Ureter (tissue), 1 donor: ENCODE data around the gene IL1RAPL1. TPM values are rescaled to one million over a fixed set of nuclear protein-coding genes. Genes with fewer than 3 reads are reported as not detected.
"Not testable (repeated sequence)": the region's sequence is repeated elsewhere in the genome, so short reads cannot be mapped to it uniquely, and the experiment has no call there.

ENCODE experiments used
- DNase-seq: peaks from one replicate; pipeline ENCODE4 v3.0.0-alpha.2; 2020; ENCODE audit warnings: low spot score
- total RNA-seq: library from RNA; stranded (reverse); gene quantifications from one replicate; pipeline ENCODE4 v1.2.4, GENCODE V29; 2023
- donor health status: DM: yes; HTN: yes; CAD: no.

IL1RAPL1 gene
- total RNA-seq, 1 donor from 2014 or later: 0.49 TPM

- DNase-seq: no peak
Measured at GRCh38 chrX:28773807-28774206, 186.6 kb downstream of the IL1RAPL1 start.

- no peak for DNase-seq
Measured at GRCh38 chrX:28787206-28787605, 200.0 kb downstream of the IL1RAPL1 start.

- not testable (repeated sequence) for DNase-seq
Measured at GRCh38 chrX:28800671-28801070, 213.4 kb downstream of the IL1RAPL1 start.

- no peak for DNase-seq
Measured at GRCh38 chrX:28802625-28803024, 215.4 kb downstream of the IL1RAPL1 start.

- no peak for DNase-seq
Measured at GRCh38 chrX:28835991-28836390, 248.7 kb downstream of the IL1RAPL1 start.

- DNase-seq: no peak
Measured at GRCh38 chrX:28843817-28844216, 256.6 kb downstream of the IL1RAPL1 start.

GRCh38 chrX:28847423-28847822, 260.2 kb downstream of the IL1RAPL1 start:
- DNase-seq: no peak

GRCh38 chrX:28848707-28849106, 261.5 kb downstream of the IL1RAPL1 start:
- DNase-seq: no peak

- DNase-seq: no peak
Measured at GRCh38 chrX:28850955-28851354, 263.7 kb downstream of the IL1RAPL1 start.

- DNase-seq: no peak
Measured at GRCh38 chrX:28851871-28852270, 264.6 kb downstream of the IL1RAPL1 start.

GRCh38 chrX:28854637-28855036, 267.4 kb downstream of the IL1RAPL1 start:
- DNase-seq: no peak

- no peak for DNase-seq
Measured at GRCh38 chrX:28876408-28876807, 289.2 kb downstream of the IL1RAPL1 start.

GRCh38 chrX:28876901-28877300, 289.7 kb downstream of the IL1RAPL1 start:
- no peak for DNase-seq

- no peak for DNase-seq
Measured at GRCh38 chrX:28880136-28880535, 292.9 kb downstream of the IL1RAPL1 start.

- DNase-seq: no peak
Measured at GRCh38 chrX:28884823-28885222, 297.6 kb downstream of the IL1RAPL1 start.

GRCh38 chrX:28888416-28888815, 301.2 kb downstream of the IL1RAPL1 start:
- DNase-seq: no peak

- DNase-seq: no peak
Measured at GRCh38 chrX:28889591-28890090, 302.4 kb downstream of the IL1RAPL1 start.

- DNase-seq: no peak
Measured at GRCh38 chrX:28901637-28902036, 314.4 kb downstream of the IL1RAPL1 start.

GRCh38 chrX:28910487-28910886, 323.2 kb downstream of the IL1RAPL1 start:
- no peak for DNase-seq

- no peak for DNase-seq
Measured at GRCh38 chrX:28920153-28920943, 333.1 kb downstream of the IL1RAPL1 start.

GRCh38 chrX:28922106-28922505, 334.9 kb downstream of the IL1RAPL1 start:
- DNase-seq: no peak

GRCh38 chrX:28946846-28947245, 359.6 kb downstream of the IL1RAPL1 start:
- no peak for DNase-seq

GRCh38 chrX:28960063-28960462, 372.8 kb downstream of the IL1RAPL1 start:
- DNase-seq: no peak

- no peak for DNase-seq
Measured at GRCh38 chrX:28966331-28966730, 379.1 kb downstream of the IL1RAPL1 start.
